Keratinocyte (primary cell): ENCODE results near the gene SMYD4. TPM values are rescaled to one million over a fixed set of nuclear protein-coding genes. Genes with fewer than 3 reads are reported as not detected.

Experiments used
- DNase-seq: peaks from one replicate; pipeline ENCODE4 v3.0.0-alpha.2; 2011; ENCODE audit warnings: low read depth, missing footprints, low spot score
- FAIRE-seq: peaks from 2 replicates; lab custom pipeline; 2011; peaks lifted over from hg19 to GRCh38; lab: Jason Lieb, UNC
- H2AFZ ChIP-seq: 2 replicates; pipeline ENCODE4 v1.6.0; 2012; ENCODE audit warnings: low read length, control low read depth, inconsistent platforms; ENCODE audit not compliant: control insufficient read depth
- H3K27ac ChIP-seq: 2 replicates; pipeline ENCODE4 v1.5.1; 2011; ENCODE audit warnings: low read length; ENCODE audit not compliant: control insufficient read depth, insufficient read depth
- H3K27me3 ChIP-seq: 3 replicates; pipeline ENCODE4 v1.6.0; 2011; ENCODE audit warnings: low read length; ENCODE audit not compliant: control insufficient read depth, insufficient read depth; ENCODE audit errors: extremely low read depth
- H3K36me3 ChIP-seq, 2 experiments: 2 replicates in 1 of 2; 3 replicates in 1 of 2; pipeline ENCODE4 v1.5.1; 2011; ENCODE audit warnings: low read length in 2 of 2, mild to moderate bottlenecking in 1 of 2; ENCODE audit not compliant: control insufficient read depth in 2 of 2, insufficient read depth in 2 of 2; ENCODE audit errors: extremely low read depth in 1 of 2
- H3K4me1 ChIP-seq: 3 replicates; pipeline ENCODE4 v1.5.1; 2011; ENCODE audit warnings: low read length; ENCODE audit not compliant: control insufficient read depth, insufficient read depth; ENCODE audit errors: extremely low read depth
- H3K4me2 ChIP-seq: 3 replicates; pipeline ENCODE4 v1.6.0; 2011; ENCODE audit warnings: low read depth, low read length; ENCODE audit not compliant: control insufficient read depth, insufficient read depth; ENCODE audit errors: extremely low read depth
- H3K4me3 ChIP-seq, 3 experiments: fragments of 200-600 bp in 1 of 3; sonication (generic) in 1 of 3; 2 replicates in 2 of 3; 3 replicates in 1 of 3; pipeline ENCODE4 v1.5.1; 2011 to 2016; ENCODE audit warnings: low read length in 3 of 3, mild to moderate bottlenecking in 3 of 3, control low read depth in 2 of 3, inconsistent platforms in 1 of 3, low read depth in 1 of 3, mixed read lengths in 1 of 3, mixed run types in 1 of 3, moderate library complexity in 1 of 3; ENCODE audit not compliant: control insufficient read depth in 2 of 3, insufficient read depth in 2 of 3; ENCODE audit errors: extremely low read depth in 1 of 3
- H3K79me2 ChIP-seq: 2 replicates; pipeline ENCODE4 v1.6.0; 2012; ENCODE audit warnings: low read length; ENCODE audit not compliant: control insufficient read depth, insufficient read depth
- H3K9ac ChIP-seq: 3 replicates; pipeline ENCODE4 v1.6.0; 2011; ENCODE audit warnings: low read length; ENCODE audit not compliant: control insufficient read depth, insufficient read depth; ENCODE audit errors: extremely low read depth
- H3K9me1 ChIP-seq: 3 replicates; pipeline ENCODE4 v1.6.0; 2011; ENCODE audit warnings: low read length; ENCODE audit not compliant: control insufficient read depth, insufficient read depth; ENCODE audit errors: extremely low read depth
- H3K9me3 ChIP-seq: 2 replicates; pipeline ENCODE4 v1.5.1; 2012; ENCODE audit warnings: low read depth, low read length; ENCODE audit not compliant: control insufficient read depth
- H4K20me1 ChIP-seq: 3 replicates; pipeline ENCODE4 v1.6.0; 2011; ENCODE audit warnings: low read length; ENCODE audit not compliant: control insufficient read depth, insufficient read depth; ENCODE audit errors: extremely low read depth
- CTCF ChIP-seq, 3 experiments: IDR thresholded peaks in 1 of 3; conservative IDR thresholded peaks in 1 of 3; optimal IDR thresholded peaks in 1 of 3; 2 replicates in 2 of 3; 3 replicates in 1 of 3; pipeline versions ENCODE3 to v1.5.1; 2011; ENCODE audit warnings: low read length in 3 of 3, mild to moderate bottlenecking in 3 of 3, moderate library complexity in 2 of 3, control low read depth in 1 of 3, inconsistent platforms in 1 of 3; ENCODE audit not compliant: insufficient read depth in 2 of 3; ENCODE audit errors: extremely low read depth in 1 of 3
- EZH2 ChIP-seq: IDR thresholded peaks from one replicate; pipeline ENCODE4 v1.6.1; 2012; ENCODE audit warnings: inconsistent platforms, mild to moderate bottlenecking, low read length, moderate library complexity
- dilution Hi-C: fragments of 300-500 bp; cut with MboI; formaldehyde crosslinking; loops from one replicate; pipeline ENCODE4 v1.7.0; 2020; ENCODE audit warnings: low sequenced_read_pairs; ENCODE audit not compliant: extremely low pct_ligation_motif_present
- polyA plus RNA-seq, 5 experiments: library from polyadenylated mRNA; depleted of rRNA in 3 of 5; stranded (reverse) in 3 of 5; stranded (forward) in 1 of 5; unstranded in 1 of 5; fragments of >200 nt; gene quantifications; 1 replicate in 1 of 5; 2 replicates in 3 of 5; 3 replicates in 1 of 5; pipeline versions ENCODE4 v1.2.1 to v1.2.3, GENCODE V29; 2011 to 2012; ENCODE audit warnings: missing spikeins in 2 of 5, low read depth in 1 of 5, low replicate concordance in 1 of 5

Gene SMYD4
- polyA plus RNA-seq, 1 donor (not counting 4 experiments of a cell fraction or from before 2014, with no cell fraction given): 6.3 TPM

GRCh38 chr17:1776328-1776727, 53.4 kb downstream of the SMYD4 start:
- no peak for DNase-seq
- dilution Hi-C loops: no loop called here
- peaks cover 7 to 14% of the 10 kb centered on the region in 2 experiments for H3K36me3 ChIP-seq
- no peak for TF ChIP-seq CTCF (optimal IDR thresholded peaks at IDR 0.05 in 1 of 3, IDR thresholded peaks at IDR 0.05 in 1 of 3, conservative IDR thresholded peaks at IDR 0.05 in 1 of 3; ENCODE audit: extremely low read depth in 1 of 3, insufficient read depth in 2 of 3, low read length in 3 of 3)
- TF ChIP-seq EZH2: no peak
- no peak overlapping the region for H2AFZ ChIP-seq
- H3K4me3 ChIP-seq: no peak overlapping the region
- H3K27ac ChIP-seq: no peak overlapping the region
- no peak overlapping the region for H3K9ac ChIP-seq
- no peaks in the 10 kb centered on the region for H4K20me1 ChIP-seq
- H3K79me2 ChIP-seq: no peaks in the 10 kb centered on the region
- no peaks in the 10 kb centered on the region for H3K9me1 ChIP-seq
- no peaks in the 10 kb centered on the region for H3K27me3 ChIP-seq
- peaks cover 20% of the 10 kb centered on the region for H3K4me1 ChIP-seq
- H3K9me3 ChIP-seq: no peaks in the 10 kb centered on the region
- FAIRE-seq: no peak
- H3K4me2 ChIP-seq: no peak overlapping the region

GRCh38 chr17:1774390-1775176, 55.1 kb downstream of the SMYD4 start:
- dilution Hi-C loops: no loop called here
- peaks cover 26% of the 10 kb centered on the region for H3K4me1 ChIP-seq

More at GRCh38 chr17:1774390-1775176, 55.1 kb downstream of the SMYD4 start:
- no peak overlapping the region for H2AFZ ChIP-seq
- no peak overlapping the region for H3K4me3 ChIP-seq
- no peak overlapping the region for H3K4me2 ChIP-seq
- no peak for FAIRE-seq
- H3K9ac ChIP-seq: no peak overlapping the region
- H3K79me2 ChIP-seq: no peaks in the 10 kb centered on the region
- no peaks in the 10 kb centered on the region for H3K9me3 ChIP-seq
- TF ChIP-seq EZH2 (no peak), CTCF (optimal IDR thresholded peaks at IDR 0.05 in 1 of 3, IDR thresholded peaks at IDR 0.05 in 1 of 3, conservative IDR thresholded peaks at IDR 0.05 in 1 of 3; ENCODE audit: extremely low read depth in 1 of 3, insufficient read depth in 2 of 3, low read length in 3 of 3) (no peak)
- H3K27ac ChIP-seq: no peak overlapping the region
- no peak for DNase-seq
- no peaks in the 10 kb centered on the region for H4K20me1 ChIP-seq
- H3K9me1 ChIP-seq: no peaks in the 10 kb centered on the region
- H3K36me3 ChIP-seq: peaks cover 7 to 14% of the 10 kb centered on the region in 2 experiments
- no peaks in the 10 kb centered on the region for H3K27me3 ChIP-seq
